H1 (cell line): ENCODE data around the gene RTN3. TPM values are rescaled to one million over a fixed set of nuclear protein-coding genes. Genes with fewer than 3 reads are reported as not detected.

ENCODE experiments used
- CTCF ChIA-PET: fragments of 300-600 bp; sonication (Branson Sonifier 250); formaldehyde crosslinking; loops from one replicate; lab custom pipeline; 2021; ENCODE audit not compliant: partially characterized antibody; lab: Charles Lee
- POLR2A ChIA-PET: fragments of 300-600 bp; sonication (Branson Sonifier 250); formaldehyde crosslinking; loops from one replicate; lab custom pipeline; 2021; ENCODE audit warnings: inconsistent platforms; ENCODE audit not compliant: partially characterized antibody; lab: Charles Lee
- DNase-seq, 2 experiments: peaks; one replicate each; pipeline versions ENCODE4 v3.0.0 to v3.0.0-alpha.2; 2010 to 2022; ENCODE audit warnings: low spot score in 2 of 2, low read depth in 1 of 2, mixed read lengths in 1 of 2
- FAIRE-seq: peaks from 2 replicates; lab custom pipeline; 2011; peaks lifted over from hg19 to GRCh38; lab: Jason Lieb, UNC
- H2AFZ ChIP-seq: 2 replicates; pipeline ENCODE4 v1.8.1; 2012; ENCODE audit warnings: low read length, inconsistent platforms
- H2AK5ac ChIP-seq: 2 replicates; pipeline ENCODE4 v1.6.1; 2013; ENCODE audit warnings: low read depth, low read length
- H2BK120ac ChIP-seq: replicated peaks from 2 replicates; pipeline ENCODE3; 2013; ENCODE audit warnings: low read depth, low read length, inconsistent platforms
- H2BK12ac ChIP-seq: 2 replicates; pipeline ENCODE4 v1.6.1; 2013; ENCODE audit warnings: low read depth, low read length
- H2BK15ac ChIP-seq: 2 replicates; pipeline ENCODE4 v1.6.1; 2013; ENCODE audit warnings: low read length
- H2BK20ac ChIP-seq: 2 replicates; pipeline ENCODE4 v1.6.1; 2013; ENCODE audit warnings: low read length
- H2BK5ac ChIP-seq: 2 replicates; pipeline ENCODE4 v1.6.1; 2013; ENCODE audit warnings: low read depth, low read length
- H3K14ac ChIP-seq: 2 replicates; pipeline ENCODE4 v1.6.1; 2013; ENCODE audit warnings: inconsistent platforms; ENCODE audit not compliant: insufficient read length
- H3K18ac ChIP-seq: 2 replicates; pipeline ENCODE4 v1.6.1; 2013; ENCODE audit warnings: low read length; ENCODE audit errors: extremely low read depth
- H3K23ac ChIP-seq: 2 replicates; pipeline ENCODE4 v1.6.1; 2013; ENCODE audit warnings: inconsistent platforms; ENCODE audit not compliant: insufficient read length
- H3K23me2 ChIP-seq: 2 replicates; pipeline ENCODE4 v1.6.1; 2013; ENCODE audit warnings: low read depth, low read length
- H3K27ac ChIP-seq: 2 replicates; pipeline ENCODE4 v1.6.1; 2011; ENCODE audit warnings: low read depth, low read length, inconsistent platforms
- H3K27me3 ChIP-seq, 4 experiments: replicated peaks in 1 of 4; 1 replicate in 1 of 4; 2 replicates in 3 of 4; pipeline versions ENCODE4 v1.6.1 to v1.8.1; 2011 to 2013; ENCODE audit warnings: low read length in 3 of 4, mild to moderate bottlenecking in 3 of 4, inconsistent platforms in 2 of 4, mixed read lengths in 2 of 4, moderate library complexity in 1 of 4; ENCODE audit not compliant: control insufficient read depth in 3 of 4, insufficient read depth in 3 of 4; ENCODE audit errors: extremely low read depth in 1 of 4
- H3K36me3 ChIP-seq, 4 experiments: 2 replicates each; pipeline versions ENCODE4 v1.6.1 to v1.8.1; 2011 to 2013; ENCODE audit warnings: mild to moderate bottlenecking in 4 of 4, low read length in 3 of 4, moderate library complexity in 2 of 4, control low read depth in 1 of 4, inconsistent platforms in 1 of 4; ENCODE audit not compliant: insufficient read depth in 4 of 4, control insufficient read depth in 2 of 4
- H3K4ac ChIP-seq: replicated peaks from 2 replicates; pipeline ENCODE3; 2013; ENCODE audit warnings: low read length, low read depth, mixed read lengths, inconsistent platforms; ENCODE audit not compliant: insufficient read length
- H3K4me1 ChIP-seq, 4 experiments: replicated peaks in 1 of 4; 1 replicate in 1 of 4; 2 replicates in 3 of 4; pipeline versions ENCODE4 v1.6.1 to v1.8.1; 2011 to 2013; ENCODE audit warnings: low read length in 3 of 4, inconsistent platforms in 2 of 4, mixed read lengths in 1 of 4; ENCODE audit not compliant: insufficient read depth in 4 of 4, control insufficient read depth in 3 of 4
- H3K4me2 ChIP-seq, 2 experiments: 2 replicates each; pipeline versions ENCODE4 v1.6.1 to v1.8.1; 2011 to 2013; ENCODE audit warnings: low read depth in 2 of 2, low read length in 2 of 2, control low read depth in 1 of 2, inconsistent platforms in 1 of 2, mild to moderate bottlenecking in 1 of 2; ENCODE audit not compliant: insufficient read depth in 1 of 2
- H3K4me3 ChIP-seq, 4 experiments: fragments of 200-600, 300-600 bp in 1 of 4; sonication (generic), shearing (Covaris generic), sonication (Bioruptor Twin) in 1 of 4; 2 replicates each; pipeline versions ENCODE4 v1.5.1 to v1.8.1; 2011 to 2016; ENCODE audit warnings: low read length in 4 of 4, low read depth in 3 of 4, control low read depth in 2 of 4, inconsistent platforms in 2 of 4, mild to moderate bottlenecking in 2 of 4, mixed read lengths in 1 of 4, moderate library complexity in 1 of 4; ENCODE audit not compliant: insufficient read depth in 2 of 4; ENCODE audit errors: extremely low read depth in 1 of 4
- H3K56ac ChIP-seq: replicated peaks from 2 replicates; pipeline ENCODE3; 2013; ENCODE audit warnings: low read depth, mild to moderate bottlenecking, mixed read lengths, low read length, inconsistent platforms; ENCODE audit not compliant: insufficient read length
- H3K79me1 ChIP-seq: 2 replicates; pipeline ENCODE4 v1.6.1; 2013; ENCODE audit warnings: low read depth, low read length, control low read depth
- H3K79me2 ChIP-seq, 2 experiments: 2 replicates each; pipeline versions ENCODE4 v1.6.1 to v1.8.1; 2012 to 2013; ENCODE audit warnings: low read length in 2 of 2, mild to moderate bottlenecking in 2 of 2, inconsistent platforms in 1 of 2; ENCODE audit not compliant: insufficient read depth in 2 of 2, control insufficient read depth in 1 of 2
- H3K9ac ChIP-seq, 4 experiments: replicated peaks in 1 of 4; 1 replicate in 1 of 4; 2 replicates in 3 of 4; pipeline versions ENCODE4 v1.6.1 to v1.8.1; 2011 to 2013; ENCODE audit warnings: low read depth in 3 of 4, low read length in 3 of 4, control low read depth in 2 of 4, mild to moderate bottlenecking in 2 of 4, moderate library complexity in 2 of 4, inconsistent platforms in 1 of 4; ENCODE audit errors: extremely low read depth in 1 of 4
- H3K9me3 ChIP-seq, 2 experiments: 2 replicates each; pipeline versions ENCODE4 v1.6.1 to v1.8.1; 2012 to 2013; ENCODE audit warnings: mild to moderate bottlenecking in 2 of 2, moderate library complexity in 2 of 2, control low read depth in 1 of 2, inconsistent platforms in 1 of 2, low read depth in 1 of 2, low read length in 1 of 2, mixed read lengths in 1 of 2; ENCODE audit not compliant: insufficient read depth in 2 of 2
- H4K20me1 ChIP-seq, 2 experiments: replicated peaks in 1 of 2; 2 replicates each; pipeline versions ENCODE3 to v1.8.1; 2011 to 2013; ENCODE audit warnings: inconsistent platforms in 2 of 2, low read length in 2 of 2, mild to moderate bottlenecking in 1 of 2; ENCODE audit not compliant: insufficient read depth in 2 of 2, control insufficient read depth in 1 of 2
- H4K5ac ChIP-seq: 2 replicates; pipeline ENCODE4 v1.6.1; 2013; ENCODE audit warnings: low read length, low read depth, mixed read lengths, inconsistent platforms; ENCODE audit not compliant: insufficient read length
- H4K8ac ChIP-seq: 2 replicates; pipeline ENCODE4 v1.8.0; 2013; ENCODE audit warnings: mild to moderate bottlenecking, moderate library complexity, low read length, inconsistent platforms; ENCODE audit not compliant: insufficient read depth; ENCODE audit errors: extremely low read depth
- H4K91ac ChIP-seq: replicated peaks from 2 replicates; pipeline ENCODE3; 2013; ENCODE audit warnings: low read length, mixed read lengths, inconsistent platforms; ENCODE audit not compliant: insufficient read length
- CBX5 ChIP-seq: fragments of 300-800, 300-1000 bp; sonication (generic); IDR thresholded peaks from 2 replicates; pipeline ENCODE4 v1.7.1; 2016; ENCODE audit warnings: antibody characterized with exemption, low read length, low read depth
- CHD1 ChIP-seq: IDR thresholded peaks from 2 replicates; pipeline ENCODE4 v1.6.1; 2012; ENCODE audit warnings: low read depth, low read length, improper control_type of control experiment
- CREB1 ChIP-seq: IDR thresholded peaks from 2 replicates; pipeline ENCODE4 v1.6.1; 2012; ENCODE audit warnings: inconsistent platforms
- CTCF ChIP-seq, 3 experiments: IDR thresholded peaks; 1 replicate in 2 of 3; 2 replicates in 1 of 3; pipeline versions ENCODE4 v1.5.1 to v1.6.1; 2011; ENCODE audit warnings: low read length in 3 of 3, mild to moderate bottlenecking in 3 of 3, inconsistent platforms in 2 of 3, low read depth in 1 of 3, moderate library complexity in 1 of 3; ENCODE audit not compliant: insufficient read depth in 1 of 3; ENCODE audit errors: control extremely low read depth in 1 of 3
- E2F6 ChIP-seq: IDR thresholded peaks from 2 replicates; pipeline ENCODE4 v1.6.1; 2012; ENCODE audit warnings: inconsistent platforms
- HDAC2 ChIP-seq, 2 experiments: fragments of 300-600 bp in 1 of 2; sonication (generic) in 1 of 2; IDR thresholded peaks; 2 replicates each; pipeline ENCODE4 v1.6.1; 2011 to 2012; ENCODE audit warnings: low read depth in 2 of 2, low read length in 2 of 2, mild to moderate bottlenecking in 2 of 2, moderate library complexity in 2 of 2, borderline replicate concordance in 1 of 2, inconsistent platforms in 1 of 2
- JUND ChIP-seq: IDR thresholded peaks from 2 replicates; pipeline ENCODE4 v1.6.1; 2011; ENCODE audit warnings: mild to moderate bottlenecking, improper control_type of control experiment, low read length
- KDM1A ChIP-seq: fragments of 200-600, 300-600 bp; sonication (generic); IDR thresholded peaks from 2 replicates; pipeline ENCODE4 v1.7.1; 2016; ENCODE audit warnings: mild to moderate bottlenecking, low read length, borderline replicate concordance
- KDM5A ChIP-seq: fragments of 200-600 bp; IDR thresholded peaks from 2 replicates; pipeline ENCODE4 v1.7.1; 2012; ENCODE audit warnings: mild to moderate bottlenecking, low read length, inconsistent platforms, mixed read lengths
- NRF1 ChIP-seq: IDR thresholded peaks from 2 replicates; pipeline ENCODE4 v1.6.1; 2011; ENCODE audit warnings: mild to moderate bottlenecking, low read depth, low read length, improper control_type of control experiment
- SIN3A ChIP-seq, 2 experiments: IDR thresholded peaks in 1 of 2; conservative IDR thresholded peaks in 1 of 2; 2 replicates each; pipeline ENCODE4 v1.6.1; 2011 to 2012; ENCODE audit warnings: low read length in 2 of 2, improper control_type of control experiment in 1 of 2, low read depth in 1 of 2, mild to moderate bottlenecking in 1 of 2
- WGBS, 2 experiments: shearing (Covaris generic) in 1 of 2; methylation state at CpG; one replicate each; pipeline versions ENCODE4 v1.1.6 to v1.1.7; 2013 to 2015; ENCODE audit warnings: low lambda C conversion rate in 2 of 2, mixed read lengths in 2 of 2, inconsistent platforms in 1 of 2, low coverage in 1 of 2, missing lambda C conversion rate in 1 of 2; ENCODE audit not compliant: insufficient replicate concordance in 2 of 2, insufficient coverage in 1 of 2, insufficient read length in 1 of 2; ENCODE audit errors: extremely low coverage in 1 of 2, missing lambda C conversion rate in 1 of 2; 5-methylcytosine and 5-hydroxymethylcytosine counted together
- polyA plus RNA-seq, 7 experiments: library from polyadenylated mRNA; depleted of rRNA in 3 of 7; stranded (reverse) in 5 of 7; unstranded in 2 of 7; fragments of >200 nt in 5 of 7; fragments of 200-250 nt in 2 of 7; gene quantifications; 1 replicate in 5 of 7; 2 replicates in 1 of 7; 4 replicates in 1 of 7; pipeline versions ENCODE4 v1.2.1 to v1.2.3, GENCODE V29; 2011 to 2013; ENCODE audit warnings: missing spikeins in 2 of 7, mixed read lengths in 2 of 7
- total RNA-seq: library from RNA; stranded (reverse); fragmentation: NEBNext Ultra II Directional; extraction: Animal tissue kit (Norgen Biotek cat#: 25700); gene quantifications from 2 replicates; pipeline ENCODE4 v1.2.1, GENCODE V29; 2021

RTN3 gene
- total and polyA plus RNA-seq, 2 of the 8 experiments (the other 6 are each of a cell fraction or from before 2014, with no cell fraction given): 160 to 203 TPM

- Histone ChIP-seq H4K91ac (no peak overlapping the region), H3K27ac (no peak overlapping the region), H3K79me1 (no peaks in the 10 kb centered on the region), H3K23ac (no peak overlapping the region), H4K8ac (no peak overlapping the region), H3K56ac (no peak overlapping the region), H3K9me3 (peaks cover 4 to 5% of the 10 kb centered on the region in 2 experiments; a peak in 2 of 4 replicates), H3K4me2 (no peak overlapping the region), H3K4ac (no peak overlapping the region), H3K4me3 (no peak overlapping the region), H2BK12ac (no peak overlapping the region), H2BK120ac (no peak overlapping the region), H2AFZ (no peak overlapping the region), H3K36me3 (no peaks in the 10 kb centered on the region), H3K79me2 (no peaks in the 10 kb centered on the region), H3K23me2 (no peaks in the 10 kb centered on the region), H3K9ac (no peak overlapping the region), H3K27me3 (no peaks in the 10 kb centered on the region), H2BK20ac (no peak overlapping the region), H3K18ac (no peak overlapping the region), H4K20me1 (no peaks in the 10 kb centered on the region), H4K5ac (no peak overlapping the region), H3K4me1 (no peaks in the 10 kb centered on the region; a peak in 1 of 7 replicates), H2BK15ac (no peak overlapping the region), H2BK5ac (no peak overlapping the region), H2AK5ac (no peak overlapping the region), H3K14ac (no peak overlapping the region)
- WGBS, 2 experiments: 92% methylated on average over 11 of the region's 11 CpGs; no CpG with 5 or more reads in 1 of the 2 experiments
- no peak for FAIRE-seq
- no peak for DNase-seq
- CTCF ChIA-PET: interaction anchor here (0.6 kb wide), 1 partner anchor 158 kb away, joined by 3 read pairs; no protein-coding TSS in a partner anchor
- POLR2A ChIA-PET: interaction anchor here (0.6 to 1.3 kb wide), 4 partner anchors 110 to 754 kb away, joined by 3 to 4 read pairs (median 3); partner anchors contain the start of gene RCOR2
- TF ChIP-seq CREB1 (no peak), CBX5 (no peak), SIN3A (conservative IDR thresholded peaks at IDR 0.05 in 1 of 2, IDR thresholded peaks at IDR 0.05 in 1 of 2; ENCODE audit: low read depth in 1 of 2, low read length in 2 of 2) (no peak), KDM1A (no peak), KDM5A (no peak), CHD1 (no peak), E2F6 (no peak), HDAC2 (IDR thresholded peaks at IDR 0.05; ENCODE audit: borderline replicate concordance in 1 of 2, low read depth in 2 of 2, low read length in 2 of 2) (no peak), JUND (no peak), NRF1 (no peak), CTCF (IDR thresholded peaks at IDR 0.05; ENCODE audit: control extremely low read depth in 1 of 3, insufficient read depth in 1 of 3, low read depth in 1 of 3, low read length in 3 of 3) (no peak)
These were observed 113.8 kb downstream of the RTN3 start for GRCh38 chr11:63795066-63795465.
